OCI-LY7 (cell line): ENCODE measurements around the gene CLDN22. TPM values are rescaled to one million over a fixed set of nuclear protein-coding genes. Genes with fewer than 3 reads are reported as not detected.

Experiments
- BruUV-seq: library from RNA; stranded (reverse); fragments of 400-500 nt; replicated peaks from 2 replicates; lab custom pipeline; 2021; lab: Mats Ljungman, UMichigan
- CTCF ChIA-PET: fragments of 300-600 bp; sonication (Branson Sonifier 250); formaldehyde crosslinking; loops from one replicate; lab custom pipeline; 2022; ENCODE audit warnings: antibody characterized with exemption; ENCODE audit not compliant: unreplicated experiment; lab: Charles Lee
- POLR2A ChIA-PET: fragments of 300-600 bp; sonication (Branson Sonifier 250); formaldehyde crosslinking; loops from one replicate; lab custom pipeline; 2022; ENCODE audit warnings: antibody characterized with exemption; lab: Charles Lee
- DNase-seq: peaks from one replicate; pipeline ENCODE4 v3.0.0-alpha.2; 2015; ENCODE audit warnings: low spot score
- H2AFZ ChIP-seq: fragments of 200-600 bp; sonication (generic), shearing (Covaris generic); 2 replicates; pipeline ENCODE4 v1.6.1; 2014; ENCODE audit warnings: mild to moderate bottlenecking, antibody characterized with exemption, low read length, moderate library complexity
- H3K27ac ChIP-seq: fragments of 200-600 bp; sonication (generic); 2 replicates; pipeline ENCODE4 v1.5.1; 2014; ENCODE audit warnings: mixed run types, low read depth, mild to moderate bottlenecking, moderate library complexity, low read length, inconsistent platforms; ENCODE audit not compliant: poor library complexity, severe bottlenecking
- H3K36me3 ChIP-seq: fragments of 200-600 bp; sonication (generic); 2 replicates; pipeline ENCODE4 v1.6.1; 2014; ENCODE audit warnings: mild to moderate bottlenecking, antibody characterized with exemption, low read length, moderate library complexity, mixed read lengths; ENCODE audit not compliant: insufficient read depth
- H3K4me1 ChIP-seq: fragments of 200-600 bp; sonication (generic); 2 replicates; pipeline ENCODE4 v1.5.1; 2014; ENCODE audit warnings: mild to moderate bottlenecking, low read length; ENCODE audit not compliant: insufficient read depth, poor library complexity, severe bottlenecking
- H3K4me2 ChIP-seq: fragments of 200-600 bp; sonication (generic); 2 replicates; pipeline ENCODE4 v1.6.1; 2014; ENCODE audit warnings: mild to moderate bottlenecking, low read length
- H3K4me3 ChIP-seq: fragments of 200-600 bp; sonication (generic); 2 replicates; pipeline ENCODE4 v1.5.1; 2014; ENCODE audit warnings: mild to moderate bottlenecking, low read depth, low read length; ENCODE audit not compliant: poor library complexity, severe bottlenecking
- H3K79me2 ChIP-seq: fragments of 200-600 bp; sonication (generic); 2 replicates; pipeline ENCODE4 v1.6.1; 2016; ENCODE audit warnings: low read depth, mild to moderate bottlenecking, low read length, moderate library complexity, mixed read lengths; ENCODE audit not compliant: insufficient read depth
- H3K9me2 ChIP-seq: fragments of 200-600 bp; sonication (generic); 2 replicates; pipeline ENCODE4 v1.6.1; 2016; ENCODE audit warnings: mild to moderate bottlenecking, low read length, mixed read lengths; ENCODE audit not compliant: insufficient read depth
- H3K9me3 ChIP-seq: fragments of 200-600 bp; sonication (generic); 2 replicates; pipeline ENCODE4 v1.6.1; 2014; ENCODE audit warnings: mild to moderate bottlenecking, mixed run types, low read length, mixed read lengths
- H4K20me1 ChIP-seq: fragments of 200-600 bp; sonication (generic); 2 replicates; pipeline ENCODE4 v1.6.1; 2014; ENCODE audit warnings: mild to moderate bottlenecking, antibody characterized with exemption, low read length, moderate library complexity, mixed read lengths; ENCODE audit not compliant: insufficient read depth
- EZH2phosphoT487 ChIP-seq: fragments of 200-600 bp; sonication (generic); IDR thresholded peaks from 2 replicates; pipeline ENCODE4 v1.6.1; 2018; ENCODE audit warnings: low read depth, borderline replicate concordance, mild to moderate bottlenecking, mixed run types, antibody characterized with exemption, low read length, moderate library complexity, mixed read lengths
- intact Hi-C: fragments of 100-400 bp; cut with micrococcal nuclease; formaldehyde crosslinking; loops from one replicate; pipeline ENCODE4 v1.10.0; 2022; ENCODE audit not compliant: unreplicated experiment
- total RNA-seq, 2 experiments: library from RNA; depleted of rRNA in 1 of 2; stranded (reverse); fragments of >200 nt in 1 of 2; shearing (Covaris generic) in 1 of 2; gene quantifications; 2 replicates each; pipeline ENCODE4 v1.2.3, GENCODE V29; 2014 to 2022
- TF ChIP-seq, protein P1 (sequence below): fragments of 200-600 bp; sonication (generic); conservative IDR thresholded peaks from 2 replicates; pipeline ENCODE4 v1.5.1; 2014; ENCODE audit warnings: mild to moderate bottlenecking, antibody characterized with exemption, low read length, moderate library complexity, mixed read lengths

CLDN22 gene
- total RNA-seq, 2 experiments from 2014 or later = not detected

DNA sequence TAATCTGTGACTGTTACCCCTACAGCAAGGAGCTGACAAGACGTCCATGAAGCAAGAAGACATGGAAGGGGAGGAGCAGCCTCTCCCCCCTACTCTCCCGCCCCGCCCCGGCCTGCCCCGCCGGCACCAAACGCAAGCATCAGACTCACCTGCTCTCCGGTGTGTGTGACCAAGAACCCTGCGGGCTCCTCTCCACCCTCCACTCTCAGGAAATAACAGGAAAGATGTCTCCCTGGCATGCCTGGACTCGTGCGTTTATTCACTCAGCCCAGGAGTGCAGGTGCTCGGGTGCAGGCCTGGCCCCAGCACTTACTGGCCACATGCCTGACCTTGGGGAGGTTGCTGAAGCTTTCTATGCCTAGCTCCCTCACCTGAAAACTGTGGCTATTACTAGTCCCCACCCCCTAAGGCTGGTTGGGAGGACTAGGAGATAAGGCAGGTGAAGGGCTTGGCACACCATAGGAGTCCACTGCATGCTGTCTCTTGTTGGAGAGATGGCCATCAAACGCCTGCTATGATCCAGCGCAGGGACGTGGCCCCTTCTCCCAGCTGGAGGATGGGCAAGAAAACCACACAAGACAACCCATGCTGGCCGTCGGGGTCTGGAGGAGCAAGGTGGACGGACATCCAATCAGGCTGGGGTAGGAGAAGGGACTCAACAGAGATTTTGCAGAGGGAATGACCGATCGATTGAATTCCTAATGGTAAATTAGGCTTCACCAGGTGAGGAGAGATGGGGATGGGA lies 37.0 kb upstream of the CLDN22 start:
- no peak overlapping the region for H3K4me2 ChIP-seq
- H3K27ac ChIP-seq = no peak overlapping the region
- no peaks in the 10 kb centered on the region for H3K36me3 ChIP-seq
- no peaks in the 10 kb centered on the region for H3K9me2 ChIP-seq
- H3K9me3 ChIP-seq = no peaks in the 10 kb centered on the region
- no peak overlapping the region for H2AFZ ChIP-seq
- TF ChIP-seq, protein P1, sequence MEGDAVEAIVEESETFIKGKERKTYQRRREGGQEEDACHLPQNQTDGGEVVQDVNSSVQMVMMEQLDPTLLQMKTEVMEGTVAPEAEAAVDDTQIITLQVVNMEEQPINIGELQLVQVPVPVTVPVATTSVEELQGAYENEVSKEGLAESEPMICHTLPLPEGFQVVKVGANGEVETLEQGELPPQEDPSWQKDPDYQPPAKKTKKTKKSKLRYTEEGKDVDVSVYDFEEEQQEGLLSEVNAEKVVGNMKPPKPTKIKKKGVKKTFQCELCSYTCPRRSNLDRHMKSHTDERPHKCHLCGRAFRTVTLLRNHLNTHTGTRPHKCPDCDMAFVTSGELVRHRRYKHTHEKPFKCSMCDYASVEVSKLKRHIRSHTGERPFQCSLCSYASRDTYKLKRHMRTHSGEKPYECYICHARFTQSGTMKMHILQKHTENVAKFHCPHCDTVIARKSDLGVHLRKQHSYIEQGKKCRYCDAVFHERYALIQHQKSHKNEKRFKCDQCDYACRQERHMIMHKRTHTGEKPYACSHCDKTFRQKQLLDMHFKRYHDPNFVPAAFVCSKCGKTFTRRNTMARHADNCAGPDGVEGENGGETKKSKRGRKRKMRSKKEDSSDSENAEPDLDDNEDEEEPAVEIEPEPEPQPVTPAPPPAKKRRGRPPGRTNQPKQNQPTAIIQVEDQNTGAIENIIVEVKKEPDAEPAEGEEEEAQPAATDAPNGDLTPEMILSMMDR = no peak
- no peak for TF ChIP-seq EZH2phosphoT487
- H3K4me3 ChIP-seq = no peak overlapping the region
- no peaks in the 10 kb centered on the region for H3K4me1 ChIP-seq
- no peak for DNase-seq
- ChIA-PET CTCF (no interaction called here), POLR2A (no interaction called here)
- H4K20me1 ChIP-seq = no peaks in the 10 kb centered on the region
- BruUV-seq = no TSS peak
- intact Hi-C loops = no loop called here
- H3K79me2 ChIP-seq = no peaks in the 10 kb centered on the region

DNA sequence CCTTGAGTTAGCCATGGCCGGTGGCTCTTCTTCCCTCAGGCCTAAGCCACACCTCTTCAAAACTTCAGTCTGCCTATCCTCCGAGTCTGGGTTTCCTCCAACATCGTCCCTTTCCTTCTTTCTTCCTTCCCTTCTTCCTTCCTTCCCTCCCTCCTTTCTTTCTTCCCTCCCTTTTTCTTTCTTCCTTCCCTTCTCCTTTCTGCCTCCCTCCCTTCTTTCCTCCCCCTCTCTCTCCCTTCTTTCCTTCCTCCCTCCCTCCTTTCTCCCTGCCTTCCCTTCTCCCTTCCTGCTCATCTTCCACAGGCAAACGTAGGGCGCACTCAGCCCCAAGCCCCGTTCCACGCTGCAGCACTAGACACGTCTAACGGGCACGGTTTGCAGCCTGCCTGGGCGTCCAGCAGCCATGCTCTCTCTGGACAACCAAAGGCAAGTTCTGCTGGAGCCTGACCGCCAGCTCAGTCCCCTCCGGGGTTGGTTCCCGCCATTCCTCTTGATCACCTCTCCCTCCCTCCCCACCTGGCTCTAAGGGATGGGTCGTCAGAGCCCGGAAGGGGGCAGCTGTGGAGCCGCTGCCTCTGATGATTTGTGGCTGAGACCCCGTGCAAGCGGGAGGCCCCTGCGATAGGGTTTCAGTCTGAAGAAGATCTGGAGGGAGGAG lies 36.2 kb upstream of the CLDN22 start:
- Histone ChIP-seq H2AFZ (no peak overlapping the region), H3K4me2 (no peak overlapping the region), H3K4me1 (no peaks in the 10 kb centered on the region), H3K27ac (no peak overlapping the region), H3K79me2 (no peaks in the 10 kb centered on the region), H3K4me3 (no peak overlapping the region), H3K9me3 (no peaks in the 10 kb centered on the region), H4K20me1 (no peaks in the 10 kb centered on the region), H3K36me3 (no peaks in the 10 kb centered on the region), H3K9me2 (no peaks in the 10 kb centered on the region)
- TF ChIP-seq, protein P1 = no peak
- TF ChIP-seq EZH2phosphoT487 = no peak
- BruUV-seq = no TSS peak
- intact Hi-C loops = no loop called here
- ChIA-PET CTCF (no interaction called here), POLR2A (no interaction called here)
- no peak for DNase-seq

DNA sequence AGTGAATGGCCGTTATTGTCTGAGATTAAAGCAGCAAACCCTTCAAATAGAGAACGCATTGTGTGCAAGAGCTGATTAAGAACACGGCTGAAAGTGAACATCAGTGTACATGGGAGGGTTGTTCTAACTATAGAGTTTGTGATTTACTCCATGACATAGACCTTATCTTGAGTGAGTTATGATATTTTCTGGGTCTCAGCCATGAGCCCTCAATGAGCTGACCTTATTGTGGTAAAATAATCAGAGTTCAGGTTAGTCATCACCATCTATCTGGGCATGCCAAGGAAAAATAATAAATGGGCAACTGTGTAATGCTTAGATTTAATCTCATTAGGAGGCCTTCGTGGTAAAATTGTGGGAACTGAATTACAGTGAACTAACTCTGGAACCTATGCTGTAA lies 35.3 kb upstream of the CLDN22 start:
- no peaks in the 10 kb centered on the region for H3K36me3 ChIP-seq
- no peaks in the 10 kb centered on the region for H3K79me2 ChIP-seq
- no peak overlapping the region for H3K4me3 ChIP-seq
- H3K27ac ChIP-seq = no peak overlapping the region
- no peaks in the 10 kb centered on the region for H4K20me1 ChIP-seq
- ChIA-PET POLR2A (interaction anchor here (1.2 kb wide), 1 partner anchor 17 kb away, joined by 3 read pairs; no protein-coding TSS in a partner anchor), CTCF (no interaction called here)
- no peaks in the 10 kb centered on the region for H3K4me1 ChIP-seq
- H3K4me2 ChIP-seq = no peak overlapping the region
- no TSS peak for BruUV-seq
- no peak for DNase-seq
- H2AFZ ChIP-seq = no peak overlapping the region
- intact Hi-C loops = no loop called here
- no peak for TF ChIP-seq EZH2phosphoT487
- TF ChIP-seq, protein P1 = no peak
- no peaks in the 10 kb centered on the region for H3K9me3 ChIP-seq
- no peaks in the 10 kb centered on the region for H3K9me2 ChIP-seq
